Measurements from ENCODE around the gene EOGT.
A peak's percentile ranks its signal among the peaks of the same experiment; 100 is the strongest.

EOGT gene

DNA sequence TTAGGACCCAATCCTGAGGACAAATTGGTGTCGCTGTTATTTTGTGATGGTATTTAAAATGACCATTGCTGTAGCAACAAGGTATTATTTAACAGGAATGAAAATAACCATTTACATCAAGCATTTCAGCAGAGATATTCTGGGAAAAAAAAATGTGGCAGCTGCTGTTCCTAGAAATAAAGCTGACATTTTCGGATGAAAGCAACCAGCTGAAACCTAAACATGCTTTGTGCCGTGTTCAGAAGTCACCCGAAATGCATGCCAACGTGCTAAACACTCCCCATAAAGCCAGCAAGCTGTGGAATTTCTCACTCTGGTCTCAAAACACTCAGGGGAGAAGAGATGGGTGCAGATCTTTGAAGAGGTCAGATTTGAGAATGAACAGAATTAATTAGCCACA, 49.6 kb downstream of the EOGT start:
- no peak for DNase-seq

DNA sequence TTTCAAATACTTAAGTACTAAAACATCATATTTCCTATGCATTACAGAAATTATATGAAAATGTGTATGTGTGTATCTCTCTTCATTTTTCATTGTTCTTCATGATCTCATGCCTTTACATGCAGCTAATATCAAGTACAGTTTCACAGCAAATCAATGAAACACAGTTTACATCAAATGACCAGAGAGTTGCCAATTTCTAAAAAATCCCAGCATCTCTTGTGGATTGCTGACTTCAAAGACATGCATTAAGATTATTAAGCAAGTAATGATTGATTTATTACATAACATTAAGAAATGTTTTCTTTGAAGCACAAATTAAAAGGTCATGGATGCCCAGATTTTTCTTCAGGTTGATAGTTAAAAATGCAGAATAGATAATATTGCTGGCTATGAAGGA, 50.1 kb downstream of the EOGT start:
- DNase-seq, result no peak

DNA sequence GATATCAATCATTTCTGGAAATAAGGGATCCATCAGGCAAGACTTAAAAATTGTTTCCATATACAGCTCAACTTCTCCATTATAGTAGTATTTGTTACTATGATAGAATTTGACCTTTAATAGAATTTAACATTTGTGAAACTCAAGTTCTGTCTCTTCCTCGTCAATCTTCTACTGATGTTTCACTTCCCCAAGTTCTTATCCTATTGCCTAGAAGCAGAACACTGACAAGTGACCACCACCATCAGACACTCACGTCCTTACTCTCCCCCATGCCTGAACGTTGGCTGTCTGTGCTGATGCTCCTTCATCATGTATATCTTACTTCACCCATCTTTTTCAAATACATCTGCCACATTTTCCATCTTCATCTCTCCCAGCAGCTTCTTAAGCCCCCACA, 54.6 kb downstream of the EOGT start:
- DNase-seq, result no peak

DNA sequence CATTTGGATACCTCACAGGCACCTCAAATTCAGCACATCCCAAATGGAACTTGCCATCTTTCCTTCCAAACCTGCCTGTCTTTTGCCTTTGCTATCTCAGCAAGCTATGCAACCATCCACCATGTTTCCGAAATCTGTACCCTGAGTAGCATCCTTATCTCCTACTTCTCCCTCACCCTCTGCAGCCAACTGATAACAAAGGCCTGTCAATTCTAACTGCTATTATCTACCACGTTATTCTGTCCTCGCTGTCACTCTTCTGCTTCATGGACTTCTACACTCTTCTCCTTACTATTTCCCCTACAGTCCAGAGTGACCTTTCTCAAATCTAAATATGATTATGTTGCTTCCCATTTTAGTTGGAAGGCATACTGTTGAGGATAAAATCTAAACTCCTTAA, 55.6 kb downstream of the EOGT start:
- DNase-seq, result no peak

DNA sequence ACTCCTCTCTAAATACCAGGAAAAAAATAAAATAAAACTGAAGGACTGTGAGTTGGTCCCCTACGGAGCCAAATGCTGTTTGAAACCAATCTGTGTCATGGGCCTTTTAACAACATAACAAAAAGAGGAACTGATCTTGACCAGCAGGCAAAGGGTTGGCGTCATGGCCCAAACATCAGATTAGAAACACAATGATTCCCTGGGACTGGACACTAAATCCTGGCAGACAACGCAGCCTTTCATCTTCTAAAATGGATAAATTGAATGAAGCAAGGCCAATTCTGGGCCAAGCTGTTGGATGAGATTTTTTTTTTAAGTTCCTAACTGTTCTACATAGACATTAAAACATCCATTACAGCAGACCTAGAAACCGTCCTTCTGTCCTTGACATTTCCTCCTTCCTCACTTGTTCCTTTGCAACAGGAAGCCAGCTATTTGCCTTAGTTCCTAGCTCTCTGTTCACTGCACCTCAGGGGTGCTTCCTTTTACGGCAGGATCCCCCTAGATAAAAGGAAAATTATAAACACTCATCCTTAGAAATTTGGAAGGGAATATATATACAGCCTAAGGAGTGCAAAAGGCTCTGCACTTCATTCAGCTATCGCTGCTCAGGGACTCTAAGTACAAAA, 59.6 kb downstream of the EOGT start:
- DNase-seq, result no peak

DNA sequence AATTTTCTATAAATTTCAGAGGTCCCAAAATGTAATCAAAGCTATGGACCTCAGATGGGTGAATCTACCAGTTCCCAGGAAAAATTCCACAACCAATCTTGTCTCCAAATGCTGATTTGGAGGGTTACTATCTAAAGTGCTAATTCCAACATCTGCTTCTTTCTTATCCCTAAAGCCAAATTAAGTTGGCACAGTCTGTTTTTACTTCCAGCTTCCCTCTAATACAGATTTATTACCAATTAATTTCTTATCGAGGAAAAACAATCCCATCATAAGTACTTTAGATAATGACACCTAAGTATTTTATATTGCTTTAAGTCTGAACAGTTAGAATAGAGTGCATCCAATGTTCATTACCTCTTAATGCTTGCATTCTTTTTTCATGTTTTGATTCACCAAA, 68.3 kb downstream of the EOGT start:
- no peak for DNase-seq

DNA sequence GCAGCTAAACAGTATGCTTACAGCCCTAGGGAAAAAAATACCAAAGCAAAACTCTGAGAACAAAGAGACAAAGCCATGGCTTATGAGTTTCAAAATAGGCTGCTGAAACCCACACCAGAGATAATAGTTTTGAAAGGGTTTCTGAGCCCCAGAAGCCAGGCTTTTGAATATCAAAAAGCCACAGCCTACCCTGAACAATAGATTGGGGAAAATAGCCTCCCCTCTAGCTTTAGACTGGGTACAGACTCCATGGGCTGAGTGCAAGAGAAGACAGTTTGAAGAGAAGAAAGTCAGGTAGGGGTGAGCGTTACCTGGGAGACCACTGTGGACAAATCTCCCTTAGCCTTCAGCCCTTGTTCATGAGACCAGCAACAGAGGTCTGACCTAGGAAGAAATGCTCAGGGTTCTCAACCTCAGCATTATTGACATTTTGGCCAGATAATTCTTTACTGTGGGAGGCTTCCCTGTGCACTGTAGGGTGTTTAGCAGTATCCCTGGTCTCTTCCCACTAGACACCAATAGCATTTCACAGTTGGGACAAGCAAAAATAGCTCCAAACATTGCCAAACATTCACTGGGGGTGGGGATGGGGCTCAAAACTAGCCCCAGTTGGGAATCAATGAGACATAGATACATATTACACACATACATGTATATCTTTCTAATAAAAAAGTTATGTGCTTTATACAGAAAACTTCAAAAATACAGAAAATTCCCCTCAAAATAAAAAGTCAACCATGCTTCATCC, 69.6 kb downstream of the EOGT start:
- DNase-seq, result no peak

DNA sequence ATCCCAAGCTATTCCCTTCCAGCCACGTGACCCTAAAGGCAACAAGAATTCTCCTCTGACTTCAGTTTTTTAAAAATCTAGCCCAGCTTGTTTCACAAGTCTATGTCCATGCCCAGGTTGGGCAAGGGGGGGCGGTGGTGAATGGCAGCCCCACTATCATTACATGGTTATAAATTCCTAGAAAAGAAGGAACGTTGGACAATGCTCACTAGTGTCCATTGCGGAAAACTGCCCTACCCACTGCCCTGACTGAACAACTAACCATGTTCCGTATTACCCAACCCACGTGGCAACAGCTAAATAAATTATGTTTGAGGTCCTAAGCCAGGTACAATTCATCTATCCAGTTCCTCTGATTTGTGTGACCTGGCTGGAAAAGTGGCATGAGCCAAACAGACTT, 72.4 kb downstream of the EOGT start:
- DNase-seq, result no peak

DNA sequence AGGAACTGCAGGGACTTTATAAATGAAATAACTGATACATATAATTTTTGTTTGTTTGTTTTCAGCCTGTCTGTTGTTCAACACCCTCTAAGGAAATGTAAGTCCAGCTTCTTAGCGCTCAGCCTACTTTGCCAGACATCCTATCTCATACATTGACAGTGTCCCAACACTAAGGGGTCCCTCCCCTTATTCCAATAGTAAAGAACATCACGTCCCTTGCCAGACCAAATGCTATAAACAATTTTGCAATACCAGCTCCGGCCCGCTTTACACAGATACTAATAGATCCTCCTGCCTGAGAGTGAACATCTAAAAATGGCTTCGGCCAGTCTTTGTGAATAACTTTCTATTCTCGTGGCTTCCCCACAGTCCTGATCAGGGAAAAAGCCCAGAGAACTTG, 76.6 kb downstream of the EOGT start:
- no peak for DNase-seq

DNA sequence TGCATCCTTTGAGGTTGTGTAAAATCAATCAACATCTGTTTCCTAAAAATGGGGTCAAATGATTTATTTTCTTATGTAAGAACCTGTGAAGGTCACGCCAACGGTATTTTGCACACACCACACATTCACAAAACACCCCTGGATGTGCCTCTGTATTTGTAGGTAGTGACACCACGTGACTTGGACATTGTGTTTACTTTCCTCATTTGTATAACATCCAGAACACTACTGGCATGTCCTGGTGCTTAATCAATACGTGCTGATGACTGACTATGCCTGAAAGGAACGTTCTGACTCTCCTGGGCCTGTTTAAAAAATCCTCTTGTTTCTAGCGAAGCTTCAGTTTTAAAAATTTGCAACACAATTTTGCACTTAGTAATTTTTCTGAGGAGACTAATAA, 77.7 kb downstream of the EOGT start:
- DNase-seq, result no peak

DNA sequence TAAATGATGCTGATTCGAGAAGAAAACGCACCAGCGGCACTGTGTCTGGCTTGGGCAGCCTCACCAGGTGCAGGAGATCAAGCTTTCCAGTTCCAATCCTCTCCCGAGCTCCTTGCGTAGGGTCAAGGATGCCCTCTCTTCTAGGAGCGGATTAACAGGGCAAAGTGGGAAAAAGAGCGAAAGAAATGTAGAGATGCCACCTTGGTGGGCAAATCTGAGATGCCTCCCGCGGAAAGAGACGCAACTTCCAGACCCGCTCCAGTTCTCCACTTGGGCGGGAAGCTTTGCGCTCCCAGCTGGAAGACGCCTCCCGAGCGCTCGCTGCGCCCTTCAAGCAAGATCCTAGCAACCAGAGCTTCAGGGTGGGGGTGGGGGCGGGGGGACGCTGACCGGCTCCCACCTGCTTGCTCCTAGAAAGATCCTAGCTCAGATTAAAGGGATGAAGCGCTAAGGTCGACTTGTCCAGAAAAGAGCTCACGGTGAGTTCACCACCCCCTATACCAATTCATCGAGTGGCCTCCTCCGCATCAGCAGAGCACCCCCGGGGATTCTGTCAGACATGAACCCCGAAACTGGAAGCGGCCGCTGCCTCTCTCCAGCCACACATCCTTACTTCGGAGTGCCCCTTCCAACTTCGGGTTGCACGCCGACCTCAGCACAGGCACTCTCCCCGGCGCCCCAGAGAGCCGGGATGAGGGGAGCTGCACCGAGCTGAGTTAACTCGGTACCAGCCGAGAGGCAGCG, 81.9 kb downstream of the EOGT start:
- peak in 8 of 56 donors; percentile 3 to 51 (median 10) for DNase-seq

Measured in nucleus accumbens (tissue), 56 donors.